ENCODE data around the gene ZNF821. TPM values are rescaled to one million over a fixed set of nuclear protein-coding genes. Genes with fewer than 3 reads are reported as not detected.

ZNF821 gene
- polyA plus RNA-seq, 1 donor (not counting 4 experiments of a cell fraction or from before 2014, with no cell fraction given): 2.9 TPM

- TF ChIP-seq CTCF (optimal IDR thresholded peaks at IDR 0.05 in 1 of 3, IDR thresholded peaks at IDR 0.05 in 1 of 3, conservative IDR thresholded peaks at IDR 0.05 in 1 of 3; ENCODE audit: extremely low read depth in 1 of 3, insufficient read depth in 2 of 3, low read length in 3 of 3) (no peak), EZH2 (IDR thresholded peaks at IDR 0.05; ENCODE audit: low read length) (no peak)
- peak within 1 kb of the TSS; percentile 93 for H3K4me2 ChIP-seq (ENCODE audit: control insufficient read depth, extremely low read depth, insufficient read depth, low read depth, low read length)
- peaks cover 23% of the 10 kb centered on the region for H3K79me2 ChIP-seq (ENCODE audit: control insufficient read depth, insufficient read depth, low read length)
- peaks cover 3% of the 10 kb centered on the region for H3K9me1 ChIP-seq (ENCODE audit: control insufficient read depth, extremely low read depth, insufficient read depth, low read length)
- no peaks in the 10 kb centered on the region for H3K27me3 ChIP-seq (ENCODE audit: control insufficient read depth, extremely low read depth, insufficient read depth, low read length)
- peak within 1 kb of the TSS; percentile 97 for H3K9ac ChIP-seq (ENCODE audit: control insufficient read depth, extremely low read depth, insufficient read depth, low read length)
- peaks cover 14 to 18% of the 10 kb centered on the region in 2 experiments for H3K36me3 ChIP-seq (ENCODE audit: control insufficient read depth in 2 of 2, extremely low read depth in 1 of 2, insufficient read depth in 2 of 2, low read length in 2 of 2)
- H2AFZ ChIP-seq (ENCODE audit: control insufficient read depth, low read length): peak within 1 kb of the TSS; percentile 73
- no peak for FAIRE-seq
- dilution Hi-C loops (cut with MboI; ENCODE audit: extremely low pct_ligation_motif_present, low sequenced_read_pairs): no loop called here
- no peaks in the 10 kb centered on the region for H4K20me1 ChIP-seq (ENCODE audit: control insufficient read depth, extremely low read depth, insufficient read depth, low read length)
- H3K27ac ChIP-seq (ENCODE audit: control insufficient read depth, insufficient read depth, low read length): peak within 1 kb of the TSS; percentile 96
- DNase-seq (ENCODE audit: low read depth, low spot score): peak; percentile 67
- peaks cover 12% of the 10 kb centered on the region for H3K4me1 ChIP-seq (ENCODE audit: control insufficient read depth, extremely low read depth, insufficient read depth, low read length)
- no peaks in the 10 kb centered on the region for H3K9me3 ChIP-seq (ENCODE audit: control insufficient read depth, low read depth, low read length)
- peak within 1 kb of the TSS; percentile 97 to 100 (median 98) for H3K4me3 ChIP-seq (ENCODE audit: control insufficient read depth in 2 of 3, extremely low read depth in 1 of 3, insufficient read depth in 2 of 3, low read depth in 1 of 3, low read length in 3 of 3)
Measured at GRCh38 chr16:71845639-71846430, 38.1 kb downstream of the ZNF821 start, which contains the start of gene ATXN1L. ATXN1L (plus strand) TSS chr16:71845976; CDS start chr16:71849741, 3,765 bp downstream.

- Histone ChIP-seq H4K20me1 (ENCODE audit: control insufficient read depth, extremely low read depth, insufficient read depth, low read length) (no peaks in the 10 kb centered on the region), H3K4me3 (ENCODE audit: control insufficient read depth in 2 of 3, extremely low read depth in 1 of 3, insufficient read depth in 2 of 3, low read depth in 1 of 3, low read length in 3 of 3) (no peak overlapping the region), H3K4me2 (ENCODE audit: control insufficient read depth, extremely low read depth, insufficient read depth, low read depth, low read length) (no peak overlapping the region), H3K27ac (ENCODE audit: control insufficient read depth, insufficient read depth, low read length) (no peak overlapping the region), H3K27me3 (ENCODE audit: control insufficient read depth, extremely low read depth, insufficient read depth, low read length) (no peaks in the 10 kb centered on the region), H3K9me3 (ENCODE audit: control insufficient read depth, low read depth, low read length) (no peaks in the 10 kb centered on the region), H3K4me1 (ENCODE audit: control insufficient read depth, extremely low read depth, insufficient read depth, low read length) (peaks cover 12% of the 10 kb centered on the region), H3K9ac (ENCODE audit: control insufficient read depth, extremely low read depth, insufficient read depth, low read length) (no peak overlapping the region), H3K79me2 (ENCODE audit: control insufficient read depth, insufficient read depth, low read length) (peaks cover 23% of the 10 kb centered on the region), H3K36me3 (ENCODE audit: control insufficient read depth in 2 of 2, extremely low read depth in 1 of 2, insufficient read depth in 2 of 2, low read length in 2 of 2) (no peaks in the 10 kb centered on the region), H2AFZ (ENCODE audit: control insufficient read depth, low read length) (no peak overlapping the region), H3K9me1 (ENCODE audit: control insufficient read depth, extremely low read depth, insufficient read depth, low read length) (no peaks in the 10 kb centered on the region)
- TF ChIP-seq EZH2 (IDR thresholded peaks at IDR 0.05; ENCODE audit: low read length) (no peak), CTCF (optimal IDR thresholded peaks at IDR 0.05 in 1 of 3, IDR thresholded peaks at IDR 0.05 in 1 of 3, conservative IDR thresholded peaks at IDR 0.05 in 1 of 3; ENCODE audit: extremely low read depth in 1 of 3, insufficient read depth in 2 of 3, low read length in 3 of 3) (no peak)
- DNase-seq (ENCODE audit: low read depth, low spot score) (no peak), FAIRE-seq (no peak)
- dilution Hi-C loops (cut with MboI; ENCODE audit: extremely low pct_ligation_motif_present, low sequenced_read_pairs): no loop called here
Measured at GRCh38 chr16:71843572-71843971, 40.4 kb downstream of the ZNF821 start.
